Skeletal muscle tissue (tissue), 4 donors: ENCODE measurements around the gene PRTG. TPM values are rescaled to one million over a fixed set of nuclear protein-coding genes. Genes with fewer than 3 reads are reported as not detected.

ENCODE experiments used
- H3K27ac ChIP-seq: one replicate; pipeline ENCODE4 v1.7.0; 2013; ENCODE audit warnings: mild to moderate bottlenecking, low read depth, low read length, inconsistent platforms
- H3K27me3 ChIP-seq, 3 donors: one replicate each; pipeline ENCODE4 v1.7.0; 2013; ENCODE audit warnings: low read length in 3 of 3; ENCODE audit not compliant: control insufficient read depth in 3 of 3, insufficient read depth in 3 of 3
- H3K36me3 ChIP-seq, 3 donors: one replicate each; pipeline ENCODE4 v1.7.0; 2013; ENCODE audit warnings: low read length in 3 of 3; ENCODE audit not compliant: control insufficient read depth in 3 of 3, insufficient read depth in 3 of 3
- H3K4me1 ChIP-seq, 3 donors: one replicate each; pipeline ENCODE4 v1.7.0; 2013; ENCODE audit warnings: low read length in 3 of 3, mild to moderate bottlenecking in 3 of 3; ENCODE audit not compliant: control insufficient read depth in 3 of 3, insufficient read depth in 3 of 3
- H3K4me3 ChIP-seq, 3 donors: one replicate each; pipeline ENCODE4 v1.7.0; 2013; ENCODE audit warnings: low read length in 3 of 3
- H3K9ac ChIP-seq, 3 donors: one replicate each; pipeline ENCODE4 v1.7.0; 2013; ENCODE audit warnings: low read length in 3 of 3, mild to moderate bottlenecking in 3 of 3, moderate library complexity in 2 of 3, low read depth in 1 of 3
- H3K9me3 ChIP-seq, 3 donors: one replicate each; pipeline ENCODE4 v1.7.0; 2013; ENCODE audit warnings: low read length in 3 of 3; ENCODE audit not compliant: control insufficient read depth in 3 of 3
- total RNA-seq: library from RNA; depleted of rRNA; stranded (reverse); fragments of >200 nt; gene quantifications from one replicate; pipeline ENCODE4 v1.2.3, GENCODE V29; 2014
- donor health status: Osteomylitis.

Gene PRTG
- total RNA-seq, 1 donor from 2014 or later, result 4.7 TPM

- Histone ChIP-seq H3K36me3 (no peaks in the 10 kb centered on the region), H3K27ac (no peak overlapping the region), H3K4me3 (no peak overlapping the region), H3K9ac (no peak overlapping the region), H3K27me3 (no peaks in the 10 kb centered on the region), H3K9me3 (no peaks in the 10 kb centered on the region), H3K4me1 (no peaks in the 10 kb centered on the region)
These were observed 7.8 kb upstream of the PRTG start for GRCh38 chr15:55750706-55751105.

GRCh38 chr15:55743729-55744655 is 1.0 kb upstream of the PRTG start:
- peaks cover 0 to 10% (median 0%) of the 10 kb centered on the region in 3 donors for H3K27me3 ChIP-seq
- peaks cover 0 to 2% (median 0%) of the 10 kb centered on the region in 3 donors for H3K36me3 ChIP-seq
- peak overlapping the region in 2 of 3 donors; percentile 80 to 82 for H3K4me3 ChIP-seq
- peak overlapping the region; percentile 20 to 81 (median 71) for H3K9ac ChIP-seq
- H3K9me3 ChIP-seq, result no peaks in the 10 kb centered on the region
- H3K27ac ChIP-seq, result no peak overlapping the region
- H3K4me1 ChIP-seq, result peaks cover 9 to 12% (median 11%) of the 10 kb centered on the region in 3 donors

- Histone ChIP-seq H3K27ac (peak overlapping the region; percentile 25), H3K9me3 (no peaks in the 10 kb centered on the region), H3K27me3 (peaks cover 0 to 10% (median 0%) of the 10 kb centered on the region in 3 donors)
These were observed 440 bp downstream of the PRTG start for GRCh38 chr15:55742498-55742926.

GRCh38 chr15:55741833-55742497 is 987 bp downstream of the PRTG start:
- Histone ChIP-seq H3K9me3 (no peaks in the 10 kb centered on the region), H3K4me3 (peak overlapping the region; percentile 76 to 82 (median 80)), H3K27ac (no peak overlapping the region), H3K27me3 (peaks cover 0 to 10% (median 0%) of the 10 kb centered on the region in 3 donors), H3K36me3 (peaks cover 0 to 2% (median 0%) of the 10 kb centered on the region in 3 donors), H3K4me1 (peaks cover 9 to 12% (median 11%) of the 10 kb centered on the region in 3 donors), H3K9ac (peak overlapping the region; percentile 69 to 81 (median 71))

More at GRCh38 chr15:55742498-55742926, 440 bp downstream of the PRTG start:
- Histone ChIP-seq H3K9ac (peak overlapping the region in 2 of 3 donors; percentile 71 to 81), H3K4me1 (peaks cover 9 to 12% (median 11%) of the 10 kb centered on the region in 3 donors), H3K36me3 (peaks cover 0 to 2% (median 0%) of the 10 kb centered on the region in 3 donors), H3K4me3 (peak overlapping the region; percentile 76 to 82 (median 80))

GRCh38 chr15:55740981-55741832 is 1.7 kb downstream of the PRTG start:
- H3K36me3 ChIP-seq, result peaks cover 0 to 2% (median 0%) of the 10 kb centered on the region in 3 donors
- no peaks in the 10 kb centered on the region for H3K9me3 ChIP-seq
- peak overlapping the region; percentile 76 to 82 (median 80) for H3K4me3 ChIP-seq
- peak overlapping the region; percentile 69 to 81 (median 71) for H3K9ac ChIP-seq
- H3K4me1 ChIP-seq, result peaks cover 9 to 12% (median 11%) of the 10 kb centered on the region in 3 donors
- H3K27me3 ChIP-seq, result peaks cover 0 to 10% (median 0%) of the 10 kb centered on the region in 3 donors
- H3K27ac ChIP-seq, result no peak overlapping the region

GRCh38 chr15:55740359-55740878 is 2.5 kb downstream of the PRTG start:
- Histone ChIP-seq H3K27ac (no peak overlapping the region), H3K27me3 (peaks cover 0 to 10% (median 0%) of the 10 kb centered on the region in 3 donors), H3K9ac (no peak overlapping the region), H3K9me3 (no peaks in the 10 kb centered on the region), H3K4me3 (no peak overlapping the region), H3K4me1 (peaks cover 9 to 12% (median 11%) of the 10 kb centered on the region in 3 donors), H3K36me3 (peaks cover 0 to 2% (median 0%) of the 10 kb centered on the region in 3 donors)

- no peaks in the 10 kb centered on the region for H3K9me3 ChIP-seq
- H3K9ac ChIP-seq, result no peak overlapping the region
- H3K36me3 ChIP-seq, result peaks cover 0 to 2% (median 0%) of the 10 kb centered on the region in 3 donors
- H3K27ac ChIP-seq, result no peak overlapping the region
- H3K27me3 ChIP-seq, result peaks cover 0 to 10% (median 0%) of the 10 kb centered on the region in 3 donors
- peaks cover 9 to 12% (median 11%) of the 10 kb centered on the region in 3 donors for H3K4me1 ChIP-seq
- H3K4me3 ChIP-seq, result no peak overlapping the region
These were observed 3.3 kb downstream of the PRTG start for GRCh38 chr15:55739641-55740040.

- Histone ChIP-seq H3K4me3 (no peak overlapping the region), H3K36me3 (peaks cover 0 to 2% (median 0%) of the 10 kb centered on the region in 3 donors), H3K27me3 (peaks cover 0 to 10% (median 0%) of the 10 kb centered on the region in 3 donors), H3K4me1 (peaks cover 9 to 11% (median 11%) of the 10 kb centered on the region in 3 donors), H3K9me3 (no peaks in the 10 kb centered on the region), H3K9ac (no peak overlapping the region), H3K27ac (no peak overlapping the region)
These were observed 4.2 kb downstream of the PRTG start for GRCh38 chr15:55738715-55739114.

GRCh38 chr15:55737373-55737772 is 5.6 kb downstream of the PRTG start:
- Histone ChIP-seq H3K4me1 (peaks cover 9 to 11% (median 9%) of the 10 kb centered on the region in 3 donors), H3K9me3 (no peaks in the 10 kb centered on the region), H3K36me3 (peaks cover 0 to 2% (median 0%) of the 10 kb centered on the region in 3 donors), H3K27me3 (peaks cover 0 to 10% (median 0%) of the 10 kb centered on the region in 3 donors), H3K9ac (no peak overlapping the region), H3K27ac (no peak overlapping the region), H3K4me3 (no peak overlapping the region)
